SK-N-SH (cell line): ENCODE results near the gene DIPK1A. TPM values are rescaled to one million over a fixed set of nuclear protein-coding genes. Genes with fewer than 3 reads are reported as not detected.

Source experiments
- CTCF ChIA-PET: fragments of 300-600, 350-600 bp; formaldehyde crosslinking; extraction: SDS; loops from one replicate; lab custom pipeline; 2021; lab: Yijun Ruan, JAX
- POLR2A ChIA-PET: fragments of 350-600 bp; sonication (Branson Sonifier 250); formaldehyde crosslinking; extraction: SDS; loops from one replicate; lab custom pipeline; 2020; ENCODE audit warnings: antibody characterized with exemption, inconsistent platforms; lab: Yijun Ruan, JAX
- DNase-seq: peaks from one replicate; pipeline ENCODE4 v3.0.0; 2012
- H2AFZ ChIP-seq: fragments of 200-600 bp; sonication (generic); 2 replicates; pipeline ENCODE4 v1.8.1; 2016; ENCODE audit warnings: antibody characterized with exemption, mild to moderate bottlenecking, low read depth
- H3F3A ChIP-seq: fragments of 200-600 bp; sonication (generic); replicated peaks from 2 replicates; pipeline ENCODE3; 2016; ENCODE audit warnings: antibody characterized with exemption, mild to moderate bottlenecking; ENCODE audit not compliant: insufficient read depth
- H3K27ac ChIP-seq, 2 experiments: fragments of 200-500 bp in 1 of 2; fragments of 200-600 bp in 1 of 2; sonication (Bioruptor generic) in 1 of 2; sonication (generic), shearing (Covaris generic) in 1 of 2; 2 replicates each; pipeline versions ENCODE4 v1.5.1 to v1.6.1; 2014 to 2016; ENCODE audit warnings: low read depth in 2 of 2, inconsistent platforms in 1 of 2, low read length in 1 of 2, mild to moderate bottlenecking in 1 of 2, mixed read lengths in 1 of 2
- H3K27me3 ChIP-seq: fragments of 200-600 bp; sonication (generic), shearing (Covaris generic); 2 replicates; pipeline ENCODE4 v1.6.1; 2016; ENCODE audit warnings: mixed run types; ENCODE audit not compliant: insufficient read depth
- H3K36me3 ChIP-seq, 2 experiments: fragments of 200-500 bp in 1 of 2; fragments of 200-600 bp in 1 of 2; sonication (Bioruptor generic) in 1 of 2; sonication (generic) in 1 of 2; replicated peaks in 1 of 2; 2 replicates each; pipeline versions ENCODE3 to v1.5.1; 2014 to 2016; ENCODE audit warnings: low read length in 1 of 2, mild to moderate bottlenecking in 1 of 2; ENCODE audit not compliant: insufficient read depth in 2 of 2, control insufficient read depth in 1 of 2
- H3K4me1 ChIP-seq, 2 experiments: fragments of 200-500 bp in 1 of 2; fragments of 200-600 bp in 1 of 2; sonication (Bioruptor generic) in 1 of 2; sonication (generic), shearing (Covaris generic) in 1 of 2; 2 replicates each; pipeline versions ENCODE4 v1.5.1 to v1.6.1; 2014 to 2016; ENCODE audit warnings: low read depth in 1 of 2, low read length in 1 of 2, mixed run types in 1 of 2; ENCODE audit not compliant: insufficient read depth in 2 of 2, control insufficient read depth in 1 of 2
- H3K4me2 ChIP-seq: fragments of 200-600 bp; sonication (generic), shearing (Covaris generic); 2 replicates; pipeline ENCODE4 v1.6.1; 2017; ENCODE audit warnings: mixed run types
- H3K4me3 ChIP-seq, 2 experiments: fragments of 200-500 bp in 1 of 2; fragments of 200-600 bp in 1 of 2; sonication (Bioruptor generic) in 1 of 2; sonication (generic), shearing (Covaris generic) in 1 of 2; 2 replicates each; pipeline versions ENCODE4 v1.5.1 to v1.8.1; 2014 to 2016; ENCODE audit warnings: low read depth in 2 of 2, inconsistent platforms in 1 of 2, low read length in 1 of 2, mild to moderate bottlenecking in 1 of 2, mixed read lengths in 1 of 2, moderate library complexity in 1 of 2
- H3K79me2 ChIP-seq: fragments of 200-600 bp; sonication (generic); 2 replicates; pipeline ENCODE4 v1.8.1; 2017; ENCODE audit warnings: mild to moderate bottlenecking; ENCODE audit not compliant: insufficient read depth
- H3K9ac ChIP-seq: fragments of 200-600 bp; sonication (generic); 2 replicates; pipeline ENCODE4 v1.6.1; 2017; ENCODE audit warnings: mixed run types
- H3K9me2 ChIP-seq: fragments of 200-600 bp; sonication (generic); 2 replicates; pipeline ENCODE4 v1.6.1; 2017; ENCODE audit warnings: mixed run types
- H3K9me3 ChIP-seq: fragments of 200-600 bp; sonication (generic); 2 replicates; pipeline ENCODE4 v1.6.1; 2017; ENCODE audit warnings: mixed run types, mild to moderate bottlenecking, moderate library complexity
- H4K20me1 ChIP-seq: fragments of 200-600 bp; sonication (generic); 2 replicates; pipeline ENCODE4 v1.6.1; 2017; ENCODE audit warnings: mild to moderate bottlenecking, mixed run types; ENCODE audit not compliant: insufficient read depth
- CHD2 ChIP-seq: fragments of 150-350 bp; IDR thresholded peaks from 2 replicates; pipeline ENCODE4 v1.6.1; 2018; ENCODE audit warnings: low read length; ENCODE audit not compliant: partially characterized antibody
- FOSL2 ChIP-seq: IDR thresholded peaks from 2 replicates; pipeline ENCODE4 v1.4.0; 2012; ENCODE audit warnings: low read depth, mild to moderate bottlenecking, moderate library complexity, borderline replicate concordance
- GABPA ChIP-seq: IDR thresholded peaks from 2 replicates; pipeline ENCODE4 v1.4.0; 2012; ENCODE audit warnings: low read depth, mild to moderate bottlenecking
- JUND ChIP-seq: IDR thresholded peaks from 2 replicates; pipeline ENCODE4 v1.4.0; 2012
- MXI1 ChIP-seq: IDR thresholded peaks from 2 replicates; pipeline ENCODE4 v1.6.1; 2012; ENCODE audit warnings: mild to moderate bottlenecking, low read depth, low read length, improper control_type of control experiment
- PBX3 ChIP-seq: IDR thresholded peaks from 2 replicates; pipeline ENCODE4; 2012
- POLR2AphosphoS5 ChIP-seq: IDR thresholded peaks from 2 replicates; pipeline ENCODE4 v1.6.1; 2012; ENCODE audit warnings: low read depth, low read length
- RAD21 ChIP-seq: IDR thresholded peaks from 2 replicates; pipeline ENCODE4 v1.6.1; 2012; ENCODE audit warnings: mild to moderate bottlenecking, low read length
- RXRA ChIP-seq: IDR thresholded peaks from 2 replicates; pipeline ENCODE4 v1.4.0; 2012; ENCODE audit warnings: low read depth, mild to moderate bottlenecking, borderline replicate concordance
- TCF12 ChIP-seq: IDR thresholded peaks from 2 replicates; pipeline ENCODE4 v1.4.0; 2012
- WGBS: methylation state at CpG from one replicate; pipeline ENCODE4 v1.1.6; 2017; ENCODE audit warnings: low lambda C conversion rate; 5-methylcytosine and 5-hydroxymethylcytosine counted together
- polyA plus RNA-seq, 3 experiments: library from polyadenylated mRNA; depleted of rRNA; stranded (reverse); fragments of >200 nt; gene quantifications; 2 replicates each; pipeline ENCODE4 v1.2.3, GENCODE V29; 2012

Gene DIPK1A
- polyA plus RNA-seq, 1 of the 3 experiments (the other 2 are of a cell fraction) = 3.4 TPM

DNA sequence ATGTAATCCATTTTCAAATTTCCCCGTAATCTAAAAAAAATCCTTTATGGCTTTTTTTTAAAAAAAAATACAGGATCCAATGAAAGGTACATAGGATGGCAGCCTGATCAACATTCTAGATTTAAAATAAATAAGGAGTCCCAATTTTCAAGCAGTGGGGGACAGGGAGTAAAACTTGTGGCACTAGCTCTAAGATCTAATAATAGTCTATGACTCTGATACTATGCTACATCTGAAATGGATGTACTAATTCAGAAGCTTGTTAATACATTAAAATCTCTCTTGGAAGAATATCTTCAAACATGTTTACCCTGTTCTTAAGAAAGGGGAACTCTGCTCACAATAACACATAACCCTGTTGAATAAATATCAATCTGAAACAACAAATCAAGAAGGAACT is 8.5 kb downstream of the DIPK1A start:
- no peak overlapping the region for H3K4me3 ChIP-seq
- POLR2A ChIA-PET = interaction anchor here (0.6 kb wide), 1 partner anchor 8 kb away, joined by 3 read pairs; no protein-coding TSS in a partner anchor
- DNase-seq = no peak
- H3K36me3 ChIP-seq = no peaks in the 10 kb centered on the region
- CTCF ChIA-PET = interaction anchor here (1.4 to 2.0 kb wide), 2 partner anchors 93 to 94 kb away, joined by 4 to 5 read pairs; no protein-coding TSS in a partner anchor
- 97% methylated on average over 1 of the region's 1 CpG for WGBS
- H3K27me3 ChIP-seq = no peaks in the 10 kb centered on the region
- H3K79me2 ChIP-seq = peaks cover 5% of the 10 kb centered on the region; the same call in 1 of the 2 replicates
- H3K9ac ChIP-seq = no peak overlapping the region
- no peaks in the 10 kb centered on the region for H3F3A ChIP-seq
- no peaks in the 10 kb centered on the region for H4K20me1 ChIP-seq
- no peak overlapping the region for H3K4me2 ChIP-seq
- TF ChIP-seq POLR2AphosphoS5 (no peak), PBX3 (no peak), MXI1 (no peak), RAD21 (no peak), GABPA (no peak), TCF12 (no peak), JUND (no peak), CHD2 (no peak)
- no peak overlapping the region for H2AFZ ChIP-seq
- H3K9me3 ChIP-seq = no peaks in the 10 kb centered on the region
- H3K4me1 ChIP-seq = peaks cover 8 to 18% of the 10 kb centered on the region in 2 experiments; a peak in 3 of 4 replicates
- no peaks in the 10 kb centered on the region for H3K9me2 ChIP-seq
- no peak overlapping the region for H3K27ac ChIP-seq

DNA sequence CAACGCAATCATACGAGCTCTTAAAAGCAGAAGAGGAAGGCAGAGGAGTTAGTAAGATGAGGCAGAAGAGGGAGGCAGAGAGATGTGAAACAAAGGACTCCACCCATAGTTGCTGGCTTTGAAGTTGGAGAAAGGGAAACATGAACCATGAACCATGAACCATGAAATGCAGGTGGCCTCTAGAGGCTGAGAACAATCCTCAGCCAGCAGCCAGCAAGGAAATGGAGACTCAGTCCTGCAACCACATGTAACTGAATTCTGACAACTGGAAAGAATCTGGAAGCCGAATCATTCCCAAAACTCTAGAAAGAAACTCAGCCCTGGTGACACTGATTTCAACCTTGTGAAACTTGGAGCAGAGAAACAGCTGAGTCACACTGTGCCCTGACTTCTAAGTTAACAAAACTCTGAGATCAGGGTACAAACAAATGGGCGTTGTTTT is 10.1 kb downstream of the DIPK1A start:
- no peak for DNase-seq
- H3K9ac ChIP-seq = no peak overlapping the region

DNA sequence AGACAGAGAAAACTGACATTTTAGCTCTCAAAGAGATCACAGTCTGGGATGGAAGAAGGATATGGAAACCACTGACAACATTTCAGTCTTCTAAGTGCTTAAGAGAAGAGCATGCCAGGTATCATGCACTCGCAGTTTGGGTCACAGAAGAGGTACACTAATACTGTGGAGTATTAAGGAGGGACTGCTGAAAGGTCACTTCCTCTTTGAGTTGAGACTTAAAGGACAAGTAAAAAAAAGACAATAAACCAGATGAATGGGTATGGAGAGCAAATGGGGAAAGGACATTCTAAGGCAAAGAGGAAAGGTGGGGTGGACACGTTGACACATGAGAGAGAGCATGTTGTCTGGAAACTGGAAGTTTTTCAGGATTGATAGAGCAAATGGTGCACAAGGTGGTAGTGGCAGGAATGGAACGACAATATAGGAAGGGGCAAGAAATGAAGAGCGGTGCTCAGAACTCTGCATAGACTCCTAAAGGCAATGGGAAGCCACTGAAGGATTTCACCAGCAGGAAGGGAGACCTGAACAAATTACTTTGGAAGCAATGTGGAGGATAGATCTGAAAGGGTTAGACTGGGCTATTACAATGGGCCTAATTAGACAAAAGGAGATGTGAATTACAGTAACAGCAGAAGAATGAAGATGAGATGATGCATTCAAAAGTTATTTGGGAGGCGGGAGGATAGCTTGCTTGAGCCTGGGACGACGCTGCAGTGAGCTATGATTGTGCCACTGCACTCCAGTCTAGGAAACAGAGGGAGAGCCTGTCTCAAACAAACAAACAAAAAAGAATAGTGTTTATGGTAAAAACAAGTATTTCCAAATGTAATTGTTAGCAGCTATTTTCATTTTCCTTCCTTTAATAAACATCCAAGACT is 11.1 kb downstream of the DIPK1A start:
- Histone ChIP-seq H3K79me2 (peaks cover 5% of the 10 kb centered on the region; the same call in 1 of the 2 replicates), H3K9ac (no peak overlapping the region), H3K27me3 (no peaks in the 10 kb centered on the region), H2AFZ (peak overlapping the region; percentile 62; the same call in 1 of the 2 replicates), H4K20me1 (no peaks in the 10 kb centered on the region), H3K27ac (peak overlapping the region in 1 of 2 experiments; percentile 34; a peak in 2 of 4 replicates), H3K9me2 (no peaks in the 10 kb centered on the region), H3K4me1 (peaks cover 5 to 10% of the 10 kb centered on the region in 2 experiments; a peak in 3 of 4 replicates), H3K4me2 (peak overlapping the region; percentile 41), H3K9me3 (no peaks in the 10 kb centered on the region), H3F3A (no peaks in the 10 kb centered on the region), H3K4me3 (no peak overlapping the region), H3K36me3 (no peaks in the 10 kb centered on the region)
- ChIA-PET POLR2A (no interaction called here), CTCF (interaction anchor here (0.9 to 2.5 kb wide), 5 partner anchors 11 to 92 kb away, joined by 3 to 12 read pairs (median 5); partner anchors contain the start of gene DIPK1A)
- DNase-seq = no peak
- TF ChIP-seq JUND (peak; percentile 31; the same call in 1 of the 2 replicates), RXRA (no peak), FOSL2 (peak; percentile 51; the same call in 1 of the 2 replicates)
- WGBS = 64% methylated on average over 7 of the region's 7 CpGs

More for the DNA sequence above, 10.1 kb downstream of the DIPK1A start:
- no peaks in the 10 kb centered on the region for H3K36me3 ChIP-seq
- no peaks in the 10 kb centered on the region for H3K9me2 ChIP-seq
- no peaks in the 10 kb centered on the region for H3F3A ChIP-seq
- H3K4me2 ChIP-seq = 0 out of 2 replicates have a peak overlapping the region, but pooled peaks have one; percentile 2
- no peaks in the 10 kb centered on the region for H3K9me3 ChIP-seq
- no peaks in the 10 kb centered on the region for H4K20me1 ChIP-seq
- no peaks in the 10 kb centered on the region for H3K27me3 ChIP-seq
- H3K4me3 ChIP-seq = no peak overlapping the region
- POLR2A ChIA-PET = no interaction called here
- peaks cover 5 to 13% of the 10 kb centered on the region in 2 experiments; a peak in 3 of 4 replicates for H3K4me1 ChIP-seq
- CTCF ChIA-PET = interaction anchor here (1.2 to 2.5 kb wide), 4 partner anchors 10 to 93 kb away, joined by 3 to 12 read pairs (median 8); partner anchors contain the start of gene DIPK1A
- H3K79me2 ChIP-seq = peaks cover 5% of the 10 kb centered on the region; the same call in 1 of the 2 replicates
- no peak overlapping the region; the same call in 1 of the 2 replicates for H2AFZ ChIP-seq
- TF ChIP-seq MXI1 = no peak
- peak overlapping the region; percentile 34 to 35; a peak in 3 of 4 replicates for H3K27ac ChIP-seq
- WGBS = 59% methylated on average over 4 of the region's 4 CpGs
